ENCODE data around the gene FRMPD4. TPM values are rescaled to one million over a fixed set of nuclear protein-coding genes. Genes with fewer than 3 reads are reported as not detected.
A peak's percentile ranks its signal among the peaks of the same experiment; 100 is the strongest.

Gene FRMPD4
- total and polyA plus RNA-seq, 2 donors (not counting 1 experiment from before 2014, with no cell fraction given): 0.50 to 1.5 TPM

DNA sequence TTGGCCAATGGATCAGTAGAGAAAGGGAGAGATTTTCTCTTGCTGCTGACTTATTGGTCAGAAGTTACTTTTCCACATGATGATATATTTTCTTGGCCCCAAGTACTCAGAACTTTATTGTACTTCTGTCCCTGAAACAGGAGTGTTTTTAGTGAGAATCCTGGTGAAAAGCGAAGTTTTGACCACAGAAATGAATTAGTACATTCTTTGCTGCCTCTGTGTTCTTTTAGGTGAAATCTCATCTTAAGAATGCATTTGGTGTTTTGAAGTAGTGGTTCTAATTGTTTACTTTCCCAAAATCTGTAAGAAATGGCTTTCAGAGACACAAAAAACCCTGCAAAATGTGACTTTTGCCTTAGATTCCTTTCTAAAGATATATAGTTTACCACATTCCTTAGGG is 240.4 kb downstream of the FRMPD4 start:
- Histone ChIP-seq H3K9ac (ENCODE audit: insufficient read depth, low read length) (no peak overlapping the region), H3K79me2 (ENCODE audit: control insufficient read depth, insufficient read depth, low read length) (no peaks in the 10 kb centered on the region), H4K20me1 (ENCODE audit: control insufficient read depth, extremely low read depth, insufficient read depth, low read length) (no peaks in the 10 kb centered on the region), H3K4me2 (ENCODE audit: extremely low read depth, insufficient read depth, low read length) (no peak overlapping the region), H3K4me1 (ENCODE audit: control insufficient read depth, extremely low read depth, insufficient read depth, low read length) (no peaks in the 10 kb centered on the region), H3K9me3 (ENCODE audit: control insufficient read depth, insufficient read depth, low read depth, low read length) (no peaks in the 10 kb centered on the region), H3K27ac (ENCODE audit: insufficient read depth, low read length) (no peak overlapping the region), H3K4me3 (replicated peaks in 1 of 4; ENCODE audit: control extremely low read depth in 1 of 4, insufficient read depth in 1 of 4, low read depth in 3 of 4, low read length in 4 of 4) (no peak overlapping the region), H3K27me3 (ENCODE audit: control insufficient read depth, insufficient read depth, low read length) (no peaks in the 10 kb centered on the region), H3K36me3 (ENCODE audit: control insufficient read depth, insufficient read depth, low read length) (no peaks in the 10 kb centered on the region), H2AFZ (ENCODE audit: low read length) (no peak overlapping the region)
- DNase-seq (ENCODE audit: low read depth in 2 of 2): peak in 1 of 2 donors; percentile 4
- TF ChIP-seq CTCF (conservative IDR thresholded peaks at IDR 0.05 in 1 of 2, IDR thresholded peaks at IDR 0.05 in 1 of 2; ENCODE audit: low read depth in 1 of 2, low read length in 2 of 2): no peak
- no peak for TF ChIP-seq EZH2 (IDR thresholded peaks at IDR 0.05; ENCODE audit: low read length, missing control alignments)

- Histone ChIP-seq H3K79me2 (ENCODE audit: control insufficient read depth, insufficient read depth, low read length) (no peaks in the 10 kb centered on the region), H3K27me3 (ENCODE audit: control insufficient read depth, insufficient read depth, low read length) (no peaks in the 10 kb centered on the region), H2AFZ (ENCODE audit: low read length) (no peak overlapping the region), H3K4me3 (replicated peaks in 1 of 4; ENCODE audit: control extremely low read depth in 1 of 4, insufficient read depth in 1 of 4, low read depth in 3 of 4, low read length in 4 of 4) (no peak overlapping the region), H3K36me3 (ENCODE audit: control insufficient read depth, insufficient read depth, low read length) (no peaks in the 10 kb centered on the region), H3K4me2 (ENCODE audit: extremely low read depth, insufficient read depth, low read length) (no peak overlapping the region), H3K9ac (ENCODE audit: insufficient read depth, low read length) (no peak overlapping the region), H3K4me1 (ENCODE audit: control insufficient read depth, extremely low read depth, insufficient read depth, low read length) (no peaks in the 10 kb centered on the region), H3K9me3 (ENCODE audit: control insufficient read depth, insufficient read depth, low read depth, low read length) (no peaks in the 10 kb centered on the region), H4K20me1 (ENCODE audit: control insufficient read depth, extremely low read depth, insufficient read depth, low read length) (no peaks in the 10 kb centered on the region), H3K27ac (ENCODE audit: insufficient read depth, low read length) (no peak overlapping the region)
- no peak for TF ChIP-seq CTCF (conservative IDR thresholded peaks at IDR 0.05 in 1 of 2, IDR thresholded peaks at IDR 0.05 in 1 of 2; ENCODE audit: low read depth in 1 of 2, low read length in 2 of 2)
- TF ChIP-seq EZH2 (IDR thresholded peaks at IDR 0.05; ENCODE audit: low read length, missing control alignments): no peak
- DNase-seq (ENCODE audit: low read depth in 2 of 2): peak in 1 of 2 donors; percentile 12
Observed at GRCh38 chrX:12379671-12380070, 241.4 kb downstream of the FRMPD4 start.

DNA sequence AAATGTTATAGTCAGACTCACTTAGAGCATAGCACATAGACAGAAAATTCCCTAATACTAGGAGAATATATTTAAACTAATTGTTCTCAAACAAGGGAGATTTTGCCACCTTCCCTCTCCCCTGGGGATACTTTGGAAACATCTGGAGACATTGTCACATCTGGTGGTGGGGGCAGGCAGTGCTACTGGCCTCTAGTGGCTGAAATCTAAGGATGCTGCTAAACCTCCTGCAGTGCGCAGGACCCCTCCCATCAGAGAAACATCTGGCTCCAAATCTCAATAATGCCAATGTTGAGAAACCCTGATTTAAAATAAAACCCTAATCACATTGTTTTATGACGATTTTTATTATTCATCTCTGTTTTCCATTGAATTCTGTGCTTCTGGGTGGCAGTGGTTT is 244.9 kb downstream of the FRMPD4 start:
- H3K79me2 ChIP-seq (ENCODE audit: control insufficient read depth, insufficient read depth, low read length): no peaks in the 10 kb centered on the region
- H3K4me3 ChIP-seq (replicated peaks in 1 of 4; ENCODE audit: control extremely low read depth in 1 of 4, insufficient read depth in 1 of 4, low read depth in 3 of 4, low read length in 4 of 4): no peak overlapping the region
- H3K4me2 ChIP-seq (ENCODE audit: extremely low read depth, insufficient read depth, low read length): no peak overlapping the region
- H2AFZ ChIP-seq (ENCODE audit: low read length): no peak overlapping the region
- H3K36me3 ChIP-seq (ENCODE audit: control insufficient read depth, insufficient read depth, low read length): no peaks in the 10 kb centered on the region
- no peak overlapping the region for H3K27ac ChIP-seq (ENCODE audit: insufficient read depth, low read length)
- H3K4me1 ChIP-seq (ENCODE audit: control insufficient read depth, extremely low read depth, insufficient read depth, low read length): no peaks in the 10 kb centered on the region
- no peak for TF ChIP-seq EZH2 (IDR thresholded peaks at IDR 0.05; ENCODE audit: low read length, missing control alignments)
- TF ChIP-seq CTCF (conservative IDR thresholded peaks at IDR 0.05 in 1 of 2, IDR thresholded peaks at IDR 0.05 in 1 of 2; ENCODE audit: low read depth in 1 of 2, low read length in 2 of 2): peak; percentile 19 to 33
- H3K9ac ChIP-seq (ENCODE audit: insufficient read depth, low read length): no peak overlapping the region
- H4K20me1 ChIP-seq (ENCODE audit: control insufficient read depth, extremely low read depth, insufficient read depth, low read length): no peaks in the 10 kb centered on the region
- no peak for DNase-seq (ENCODE audit: low read depth in 2 of 2)
- H3K27me3 ChIP-seq (ENCODE audit: control insufficient read depth, insufficient read depth, low read length): no peaks in the 10 kb centered on the region
- H3K9me3 ChIP-seq (ENCODE audit: control insufficient read depth, insufficient read depth, low read depth, low read length): no peaks in the 10 kb centered on the region
